ENCODE results near the gene NCOA3.
A peak's percentile ranks its signal among the peaks of the same experiment; 100 is the strongest.
"Not testable (repeated sequence)": the region's sequence is repeated elsewhere in the genome, so short reads cannot be mapped to it uniquely, and the experiment has no call there.

Gene NCOA3

DNA sequence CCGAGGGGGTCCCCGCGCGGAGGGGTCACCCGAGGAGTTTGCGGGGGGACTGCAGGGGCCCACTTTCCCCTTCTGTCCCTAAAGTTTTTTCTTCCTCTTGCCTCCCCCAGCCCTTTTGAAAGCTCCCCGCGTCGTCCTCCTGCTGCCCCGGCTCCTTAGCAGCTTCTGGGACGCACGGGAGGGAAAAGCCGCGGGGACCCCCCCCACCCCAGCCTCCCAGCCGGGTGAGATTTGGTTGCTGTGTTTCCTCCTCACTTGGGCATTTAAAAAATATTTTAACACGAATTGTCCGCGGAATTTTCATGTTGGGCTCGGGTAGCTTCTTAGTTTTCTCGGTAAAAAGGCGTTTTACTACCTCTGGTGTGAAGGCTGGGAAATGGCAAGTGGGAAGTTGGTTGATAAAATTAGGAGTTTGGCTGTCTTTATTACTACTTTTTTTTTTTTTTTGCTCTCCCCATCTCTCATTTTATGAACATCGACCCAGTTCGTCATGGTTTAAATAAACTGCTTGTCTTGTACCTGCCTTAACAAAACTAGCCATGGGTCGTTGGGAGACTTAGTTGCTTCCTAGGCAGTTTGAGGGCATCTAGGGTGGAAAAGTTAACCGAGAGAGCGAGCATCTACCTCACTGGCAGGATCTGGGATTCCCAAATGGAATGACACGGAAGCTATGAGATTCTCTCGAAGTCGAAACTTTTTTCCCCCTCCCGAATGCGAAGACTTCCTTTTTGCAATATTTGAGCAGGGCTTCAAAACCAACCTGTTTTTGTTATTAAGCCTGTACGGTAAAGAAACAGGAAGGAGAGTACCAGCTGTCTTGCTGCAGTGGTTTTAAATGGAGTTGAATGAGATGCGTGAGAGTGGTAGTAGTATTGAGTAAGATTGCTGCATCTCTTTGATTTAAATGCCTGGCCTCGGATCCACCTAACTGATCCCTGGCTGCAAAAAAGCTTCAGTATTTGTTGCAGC lies 868 bp downstream of the NCOA3 start:
- H3K4me3 Mint-ChIP-seq, result peak overlapping the region; percentile 99
- peak overlapping the region; percentile 87 for H3K27ac Mint-ChIP-seq
- H3K36me3 Mint-ChIP-seq (ENCODE audit: low read depth), result peaks cover 17% of the 10 kb centered on the region
- H3K4me1 Mint-ChIP-seq (ENCODE audit: low read depth), result peaks cover 41% of the 10 kb centered on the region
- no peaks in the 10 kb centered on the region for H3K9me3 Mint-ChIP-seq
- H3K27me3 Mint-ChIP-seq (ENCODE audit: low read depth), result no peaks in the 10 kb centered on the region

GRCh38 chr20:47503685-47504084 lies 2.0 kb downstream of the NCOA3 start:
- peak overlapping the region; percentile 99 for H3K4me3 Mint-ChIP-seq
- peak overlapping the region; percentile 87 for H3K27ac Mint-ChIP-seq
- no peaks in the 10 kb centered on the region for H3K27me3 Mint-ChIP-seq (ENCODE audit: low read depth)
- H3K36me3 Mint-ChIP-seq (ENCODE audit: low read depth), result peaks cover 20% of the 10 kb centered on the region
- no peaks in the 10 kb centered on the region for H3K9me3 Mint-ChIP-seq
- peaks cover 42% of the 10 kb centered on the region for H3K4me1 Mint-ChIP-seq (ENCODE audit: low read depth)

GRCh38 chr20:47506335-47506734 lies 4.6 kb downstream of the NCOA3 start:
- Mint-ChIP-seq H3K9me3 (no peaks in the 10 kb centered on the region), H3K27ac (peak overlapping the region; percentile 7), H3K36me3 (ENCODE audit: low read depth) (peaks cover 31% of the 10 kb centered on the region), H3K4me3 (no peak overlapping the region), H3K4me1 (ENCODE audit: low read depth) (peaks cover 49% of the 10 kb centered on the region), H3K27me3 (ENCODE audit: low read depth) (no peaks in the 10 kb centered on the region)

DNA sequence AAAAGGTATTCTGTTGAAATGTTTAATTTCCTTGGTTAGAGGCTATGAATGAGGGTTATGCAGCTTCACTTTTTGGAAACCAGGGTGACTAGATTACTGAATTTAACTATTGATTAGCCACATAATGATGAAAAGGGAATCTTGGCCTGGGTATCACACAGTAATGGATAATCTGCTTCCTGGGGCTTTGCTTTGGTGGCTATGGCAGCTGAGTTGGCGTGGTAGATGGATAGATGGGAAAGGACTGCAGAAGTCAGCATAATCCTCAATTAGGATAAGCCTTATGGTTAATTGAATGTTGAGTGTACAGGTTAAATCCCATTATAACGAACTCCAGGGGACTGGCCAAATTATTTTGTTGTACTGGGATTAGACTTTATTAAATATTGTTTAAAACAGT lies 5.2 kb downstream of the NCOA3 start:
- peak overlapping the region; percentile 23 for H3K27ac Mint-ChIP-seq
- no peaks in the 10 kb centered on the region for H3K9me3 Mint-ChIP-seq
- peak overlapping the region; percentile 63 for H3K4me3 Mint-ChIP-seq
- H3K36me3 Mint-ChIP-seq (ENCODE audit: low read depth), result peaks cover 29% of the 10 kb centered on the region
- no peaks in the 10 kb centered on the region for H3K27me3 Mint-ChIP-seq (ENCODE audit: low read depth)
- H3K4me1 Mint-ChIP-seq (ENCODE audit: low read depth), result peaks cover 51% of the 10 kb centered on the region

DNA sequence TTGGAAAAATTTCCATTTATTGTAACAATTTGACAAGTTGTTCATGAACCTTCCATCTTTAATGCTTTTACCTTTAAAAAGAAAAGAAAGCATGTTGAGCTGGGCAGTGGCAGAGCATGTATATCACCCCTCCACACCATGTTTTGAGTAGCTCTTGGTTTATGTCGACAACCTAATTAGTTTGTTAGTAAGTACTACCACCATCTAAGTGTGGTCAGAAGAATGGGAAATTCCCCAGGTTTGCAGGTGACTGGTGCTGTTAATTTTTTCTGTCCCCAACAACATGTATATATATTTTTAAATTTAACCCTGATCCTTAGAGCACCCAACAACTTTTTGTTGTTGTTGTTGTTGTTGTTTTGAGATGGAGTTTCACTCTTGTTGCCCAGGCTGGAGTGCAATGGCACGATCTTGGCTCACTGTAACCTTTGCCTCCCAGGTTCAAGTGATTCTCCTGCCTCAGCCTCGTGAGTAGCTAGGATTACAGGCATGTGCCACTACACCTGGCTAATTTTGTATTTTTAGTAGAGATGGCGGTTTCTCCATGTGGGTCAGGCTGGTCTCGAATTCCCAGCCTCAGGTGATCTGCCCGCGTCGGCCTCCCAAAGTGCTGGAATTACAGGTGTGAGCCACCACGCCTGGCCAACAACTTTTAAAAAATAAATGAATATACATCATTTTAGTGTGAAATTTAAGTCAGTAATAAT lies 5.7 kb downstream of the NCOA3 start:
- Mint-ChIP-seq H3K4me1 (ENCODE audit: low read depth) (peaks cover 52% of the 10 kb centered on the region), H3K36me3 (ENCODE audit: low read depth) (peaks cover 31% of the 10 kb centered on the region), H3K27ac (peak overlapping the region; percentile 23), H3K4me3 (peak overlapping the region; percentile 63)
- not testable (repeated sequence) for H3K9me3 Mint-ChIP-seq; H3K27me3 Mint-ChIP-seq (ENCODE audit: low read depth)

DNA sequence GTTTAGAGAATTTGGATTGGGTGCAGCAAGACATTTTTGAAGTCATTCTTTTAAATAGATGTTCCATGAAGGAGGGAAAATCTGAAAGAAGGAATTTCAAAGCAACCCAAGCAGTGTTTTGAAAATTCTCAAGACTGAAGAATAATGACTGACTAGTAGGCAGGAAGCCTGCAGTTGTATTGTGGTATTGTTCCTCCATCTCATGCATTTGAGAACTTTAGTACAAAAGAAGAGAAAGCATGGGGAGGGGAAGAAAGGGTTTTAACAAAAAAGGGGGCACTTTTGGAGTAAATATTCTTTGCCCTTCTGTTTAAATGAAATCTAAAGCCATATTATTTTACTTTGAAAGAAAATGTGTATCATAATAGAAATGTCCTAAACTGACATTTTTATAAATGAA lies 6.6 kb downstream of the NCOA3 start:
- H3K36me3 Mint-ChIP-seq (ENCODE audit: low read depth), result peaks cover 28% of the 10 kb centered on the region
- H3K9me3 Mint-ChIP-seq, result no peaks in the 10 kb centered on the region
- H3K27me3 Mint-ChIP-seq (ENCODE audit: low read depth), result no peaks in the 10 kb centered on the region
- peak overlapping the region; percentile 65 for H3K4me3 Mint-ChIP-seq
- H3K27ac Mint-ChIP-seq, result peak overlapping the region; percentile 71
- peaks cover 57% of the 10 kb centered on the region for H3K4me1 Mint-ChIP-seq (ENCODE audit: low read depth)

DNA sequence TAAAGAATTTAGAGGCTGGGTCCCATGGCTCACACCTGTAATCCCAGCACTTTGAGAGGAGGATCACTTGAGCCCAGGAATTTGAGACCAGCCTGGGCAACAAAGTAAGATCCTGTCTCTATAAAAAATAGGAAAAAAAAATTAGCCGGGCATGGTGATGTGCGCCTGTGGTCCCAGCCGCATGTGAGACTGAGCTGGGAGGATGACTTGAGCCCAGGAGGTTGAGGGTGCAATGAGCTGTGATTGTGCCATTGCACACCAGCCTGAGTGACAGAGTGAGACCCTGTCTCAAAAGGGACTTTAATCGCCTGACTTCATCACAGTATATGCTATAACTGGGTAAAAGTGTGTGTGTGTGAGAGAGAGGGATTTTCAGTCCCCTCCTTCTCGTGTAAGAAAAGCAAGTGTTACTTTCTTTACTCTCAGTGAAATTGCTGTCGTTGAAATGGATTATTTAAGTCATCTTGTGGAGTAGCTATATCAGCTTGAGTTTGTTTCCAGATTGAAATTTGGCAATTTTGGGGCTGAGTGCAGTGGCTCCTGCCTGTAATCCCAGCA lies 7.5 kb downstream of the NCOA3 start:
- H3K4me3 Mint-ChIP-seq, result peak overlapping the region; percentile 65

DNA sequence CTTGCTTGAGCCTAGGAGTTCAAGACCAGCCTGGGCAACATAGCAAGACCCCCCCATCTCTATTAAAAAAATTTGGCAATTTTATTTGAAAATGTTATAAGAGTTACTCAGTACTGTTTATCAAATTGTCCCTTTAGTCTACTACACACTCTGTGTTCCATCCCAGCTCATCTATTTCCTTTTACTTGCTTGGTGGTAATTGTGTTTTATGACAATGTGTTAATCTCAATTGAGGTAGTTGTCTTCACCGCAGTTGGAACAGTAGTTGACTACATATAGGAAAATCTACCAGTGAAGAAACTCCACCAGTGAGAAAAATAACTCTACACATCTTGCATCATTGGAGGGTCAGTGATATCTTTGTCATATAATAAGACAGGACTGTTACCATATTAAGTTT lies 8.0 kb downstream of the NCOA3 start:
- peaks cover 25% of the 10 kb centered on the region for H3K36me3 Mint-ChIP-seq (ENCODE audit: low read depth)
- no peaks in the 10 kb centered on the region for H3K27me3 Mint-ChIP-seq (ENCODE audit: low read depth)
- no peak overlapping the region for H3K27ac Mint-ChIP-seq
- H3K9me3 Mint-ChIP-seq, result no peaks in the 10 kb centered on the region
- no peak overlapping the region for H3K4me3 Mint-ChIP-seq
- peaks cover 53% of the 10 kb centered on the region for H3K4me1 Mint-ChIP-seq (ENCODE audit: low read depth)

More for the DNA sequence above, 7.5 kb downstream of the NCOA3 start:
- Mint-ChIP-seq H3K27me3 (ENCODE audit: low read depth) (no peaks in the 10 kb centered on the region), H3K36me3 (ENCODE audit: low read depth) (peaks cover 25% of the 10 kb centered on the region), H3K27ac (peak overlapping the region; percentile 52), H3K4me1 (ENCODE audit: low read depth) (peaks cover 53% of the 10 kb centered on the region), H3K9me3 (no peaks in the 10 kb centered on the region)

DNA sequence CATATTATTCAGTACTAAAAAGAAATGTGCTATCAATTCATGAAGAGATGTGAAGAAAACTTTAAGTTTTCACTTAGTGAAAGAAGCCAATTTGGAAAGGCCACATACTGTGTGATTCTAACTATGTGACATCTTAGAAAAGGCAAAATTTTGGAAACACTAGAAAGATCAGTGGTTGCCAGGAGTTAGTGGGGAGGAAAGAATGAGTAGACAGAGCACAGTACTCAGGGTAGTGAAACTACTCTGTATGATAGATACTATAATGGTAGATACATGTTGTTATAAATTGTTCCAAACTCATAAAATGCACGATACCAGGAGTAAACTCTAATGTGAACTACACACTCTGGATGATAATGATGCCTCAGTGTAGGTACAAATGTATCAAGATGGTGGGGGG lies 14.2 kb downstream of the NCOA3 start:
- Mint-ChIP-seq H3K36me3 (ENCODE audit: low read depth) (peaks cover 39% of the 10 kb centered on the region), H3K27me3 (ENCODE audit: low read depth) (no peaks in the 10 kb centered on the region), H3K27ac (peak overlapping the region; percentile 19), H3K9me3 (peaks cover 12% of the 10 kb centered on the region), H3K4me1 (ENCODE audit: low read depth) (peaks cover 21% of the 10 kb centered on the region), H3K4me3 (no peak overlapping the region)

GRCh38 chr20:47521059-47521808 lies 19.5 kb downstream of the NCOA3 start:
- Mint-ChIP-seq H3K4me3 (no peak overlapping the region), H3K4me1 (ENCODE audit: low read depth) (peaks cover 21% of the 10 kb centered on the region), H3K27ac (no peak overlapping the region), H3K36me3 (ENCODE audit: low read depth) (peaks cover 51% of the 10 kb centered on the region), H3K27me3 (ENCODE audit: low read depth) (no peaks in the 10 kb centered on the region), H3K9me3 (peaks cover 31% of the 10 kb centered on the region)

DNA sequence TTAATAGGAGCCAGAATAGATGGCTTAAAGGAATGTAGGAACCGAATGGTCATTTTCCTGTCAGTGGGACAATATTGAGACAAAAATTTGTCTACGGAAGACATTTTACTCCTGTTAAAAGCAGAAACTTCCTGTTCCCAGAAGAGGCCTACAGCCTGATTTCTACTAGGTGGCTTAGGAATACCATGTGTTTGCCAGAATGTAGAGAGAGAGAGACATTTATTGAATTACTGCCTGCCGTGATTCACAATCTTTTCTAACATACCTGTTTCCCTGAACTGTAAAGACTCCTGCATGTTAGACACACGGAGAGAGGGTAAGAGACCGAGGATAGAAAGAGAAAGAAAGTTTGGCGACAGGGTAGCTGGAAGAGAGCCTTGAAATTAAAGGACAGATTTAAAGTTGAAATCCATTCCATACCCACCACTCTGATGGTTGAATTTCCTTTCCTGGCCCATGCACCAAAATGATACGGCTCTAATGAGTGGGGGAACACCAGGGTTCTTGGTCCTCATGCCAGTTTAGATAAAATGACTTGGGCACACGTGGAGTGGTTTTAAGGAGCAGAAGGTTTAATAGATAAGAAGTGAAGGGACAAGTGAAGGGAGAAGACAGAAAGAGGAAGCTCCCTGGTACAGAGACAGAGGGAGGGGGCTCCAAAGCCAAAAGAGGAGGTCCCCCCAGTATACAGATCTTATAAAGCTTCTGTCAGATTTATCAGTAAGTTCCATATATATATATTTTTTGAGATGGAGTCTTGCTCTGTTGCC lies 22.5 kb downstream of the NCOA3 start:
- Mint-ChIP-seq H3K27me3 (ENCODE audit: low read depth) (no peaks in the 10 kb centered on the region), H3K9me3 (peaks cover 36% of the 10 kb centered on the region), H3K4me3 (peak overlapping the region; percentile 53), H3K4me1 (ENCODE audit: low read depth) (peaks cover 30% of the 10 kb centered on the region), H3K36me3 (ENCODE audit: low read depth) (peaks cover 52% of the 10 kb centered on the region), H3K27ac (peak overlapping the region; percentile 82)

- H3K4me1 Mint-ChIP-seq (ENCODE audit: low read depth), result peaks cover 28% of the 10 kb centered on the region
- no peaks in the 10 kb centered on the region for H3K27me3 Mint-ChIP-seq (ENCODE audit: low read depth)
- H3K36me3 Mint-ChIP-seq (ENCODE audit: low read depth), result peaks cover 42% of the 10 kb centered on the region
- peaks cover 15% of the 10 kb centered on the region for H3K9me3 Mint-ChIP-seq
- no peak overlapping the region for H3K27ac Mint-ChIP-seq
- no peak overlapping the region for H3K4me3 Mint-ChIP-seq
Measured at GRCh38 chr20:47527004-47527800, 25.5 kb downstream of the NCOA3 start.

GRCh38 chr20:47529840-47530239 lies 28.2 kb downstream of the NCOA3 start:
- H3K9me3 Mint-ChIP-seq, result peaks cover 6% of the 10 kb centered on the region
- no peak overlapping the region for H3K4me3 Mint-ChIP-seq
- no peaks in the 10 kb centered on the region for H3K27me3 Mint-ChIP-seq (ENCODE audit: low read depth)
- peaks cover 34% of the 10 kb centered on the region for H3K36me3 Mint-ChIP-seq (ENCODE audit: low read depth)
- H3K27ac Mint-ChIP-seq, result no peak overlapping the region
- peaks cover 18% of the 10 kb centered on the region for H3K4me1 Mint-ChIP-seq (ENCODE audit: low read depth)

Data from T-helper 1 cell treated with Interleukin-12 subunit alpha and Interleukin-12 subunit beta and Interleukin-4 antibody, amounts not matched to agents 30 μg/mL and 1 μg/mL, for 36 hours (primary cell).